Measurements from ENCODE around the gene SPRY1.

- TF ChIP-seq CTCF (conservative IDR thresholded peaks at IDR 0.05; ENCODE audit: low read length) (no peak), EZH2phosphoT487 (IDR thresholded peaks at IDR 0.05; ENCODE audit: borderline replicate concordance) (no peak)
Observed at GRCh38 chr4:123405267-123405865, 8.8 kb downstream of the SPRY1 start.

Data from Loucy (cell line).